Esophagus squamous epithelium (tissue), 4 donors: ENCODE results near the gene ASCL1.

Experiments used
- CTCF ChIP-seq, 6 experiments: fragments of 450-650 bp in 4 of 6; fragments of 200-600 bp in 2 of 6; sonication (generic) in 2 of 6; IDR thresholded peaks; one replicate each; pipeline ENCODE4 v1.5.1; 2016 to 2019; ENCODE audit warnings: antibody characterized with exemption in 6 of 6, mild to moderate bottlenecking in 4 of 6, moderate library complexity in 4 of 6
- POLR2A ChIP-seq, 4 donors: fragments of 450-650 bp; IDR thresholded peaks; one replicate each; pipeline ENCODE4 v1.6.1; 2017; ENCODE audit warnings: antibody characterized with exemption in 4 of 4, mild to moderate bottlenecking in 4 of 4, moderate library complexity in 3 of 4

DNA sequence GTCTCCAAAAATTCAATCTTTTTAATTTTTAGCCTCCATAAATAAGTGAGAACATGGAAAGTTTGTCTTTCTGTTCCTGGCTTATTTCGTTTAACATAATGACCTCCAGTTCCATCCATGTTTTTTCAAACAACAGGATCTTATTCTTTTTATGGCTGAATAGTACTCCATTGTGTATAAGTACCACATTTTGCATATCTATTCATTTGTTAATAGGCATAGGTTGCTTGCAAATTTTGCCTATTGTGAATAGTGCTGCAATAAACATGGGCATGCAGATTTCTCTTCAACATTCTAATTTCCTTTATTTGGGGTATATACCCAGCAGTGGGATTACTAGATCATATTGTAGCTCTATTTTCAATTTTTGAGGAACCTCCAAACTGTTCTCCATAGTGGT is 24.3 kb upstream of the ASCL1 start:
- TF ChIP-seq POLR2A (IDR thresholded peaks at IDR 0.05) (no peak), CTCF (IDR thresholded peaks at IDR 0.05) (no peak)
